Adrenal gland (tissue), 12 donors: Measurements from ENCODE around the gene SETD3. TPM values are rescaled to one million over a fixed set of nuclear protein-coding genes. Genes with fewer than 3 reads are reported as not detected.

Experiments used
- DNase-seq, 7 donors: peaks; one replicate each; pipeline ENCODE4 v3.0.0-alpha.2; 2019 to 2020
- H3K27ac ChIP-seq, 5 donors: fragments of 200-600 bp; sonication (generic) in 4 of 5; 1 replicate in 3 of 5; 2 replicates in 2 of 5; pipeline versions ENCODE4 v1.5.1 to v1.8.0; 2016 to 2020; ENCODE audit warnings: mild to moderate bottlenecking in 1 of 5
- H3K27me3 ChIP-seq: fragments of 200-600 bp; 2 replicates; pipeline ENCODE4 v1.8.0; 2021
- H3K36me3 ChIP-seq, 2 donors: fragments of 200-600 bp; replicated peaks in 1 of 2; 1 replicate in 1 of 2; 2 replicates in 1 of 2; pipeline versions ENCODE4 v1.5.1 to v1.8.0; 2018 to 2022
- H3K4me1 ChIP-seq, 2 donors: fragments of 200-600 bp; replicated peaks in 1 of 2; 1 replicate in 1 of 2; 2 replicates in 1 of 2; pipeline versions ENCODE4 v1.5.1 to v1.8.0; 2018 to 2021
- H3K4me3 ChIP-seq, 4 donors: fragments of 200-600 bp; sonication (generic) in 3 of 4; one replicate each; pipeline ENCODE4 v1.5.1; 2016 to 2018
- H3K9me3 ChIP-seq, 3 donors: fragments of 200-600 bp; sonication (generic) in 1 of 3; replicated peaks in 1 of 3; 1 replicate in 2 of 3; 2 replicates in 1 of 3; pipeline versions ENCODE4 v1.5.1 to v1.8.0; 2016 to 2021
- POLR2A ChIP-seq, 2 donors: fragments of 450-650 bp; IDR thresholded peaks; one replicate each; pipeline ENCODE4 v1.6.1; 2017; ENCODE audit warnings: antibody characterized with exemption in 2 of 2, mild to moderate bottlenecking in 2 of 2, moderate library complexity in 1 of 2
- WGBS, 4 donors: extraction: QIAGEN DNeasy Blood & Tissue Kit in 2 of 4; methylation state at CpG; one replicate each; pipeline versions ENCODE4 v1.1.5 to v1.1.7; 2013 to 2017; 5-methylcytosine and 5-hydroxymethylcytosine counted together
- intact Hi-C, 2 donors: fragments of 100-400 bp; cut with DNase I; formaldehyde crosslinking; loops; one replicate each; pipeline versions ENCODE4 v1.14.1 to v1.15.0; 2022 to 2023
- polyA plus RNA-seq, 3 donors: library from polyadenylated mRNA; stranded (reverse); fragments of 200-250 nt in 2 of 3; fragments of 350-450 nt in 1 of 3; fragmentation: Illumina TruSeq in 1 of 3; extraction: RNeasy Lipid Tissue Mini Kit (QIAGEN cat#74804) in 1 of 3; gene quantifications; one replicate each; pipeline ENCODE4 v1.2.3, GENCODE V29; 2013 to 2014
- total RNA-seq, 9 donors: library from RNA; depleted of rRNA in 4 of 9; stranded (reverse); fragments of >200 nt in 4 of 9; fragments of 120-200 nt in 1 of 9; fragmentation: NEBNext Ultra II Directional in 1 of 9; extraction: Animal tissue kit (Norgen Biotek cat#: 25700) in 1 of 9; gene quantifications; one replicate each; pipeline versions ENCODE4 v1.1.0 to v1.2.4, GENCODE V29; 2013 to 2023
- TF ChIP-seq, protein P1 (sequence below), 6 experiments: fragments of 450-650 bp in 4 of 6; fragments of 200-600 bp in 2 of 6; sonication (generic) in 1 of 6; IDR thresholded peaks; 1 replicate in 5 of 6; 2 replicates in 1 of 6; pipeline versions ENCODE4 v1.5.1 to v1.8.0; 2016 to 2021; ENCODE audit warnings: antibody characterized with exemption in 6 of 6, mild to moderate bottlenecking in 2 of 6, moderate library complexity in 1 of 6
- donor health status: healthy with polysubstance abuse.
- donor health status: Bipolar disorder and iron deficiency.
- donor health status: DM: yes; HTN: yes; CAD: no.
- donor health status: DM: no; HTN: no; CAD: no.
- donor health status: DM: no; HTN: no; CAD: no.
- donor health status: DM: yes; HTN: yes; CAD: no.

SETD3 gene
- total and polyA plus RNA-seq, 12 donors, result 23.1 to 58.6 (median 44.3) TPM

DNA sequence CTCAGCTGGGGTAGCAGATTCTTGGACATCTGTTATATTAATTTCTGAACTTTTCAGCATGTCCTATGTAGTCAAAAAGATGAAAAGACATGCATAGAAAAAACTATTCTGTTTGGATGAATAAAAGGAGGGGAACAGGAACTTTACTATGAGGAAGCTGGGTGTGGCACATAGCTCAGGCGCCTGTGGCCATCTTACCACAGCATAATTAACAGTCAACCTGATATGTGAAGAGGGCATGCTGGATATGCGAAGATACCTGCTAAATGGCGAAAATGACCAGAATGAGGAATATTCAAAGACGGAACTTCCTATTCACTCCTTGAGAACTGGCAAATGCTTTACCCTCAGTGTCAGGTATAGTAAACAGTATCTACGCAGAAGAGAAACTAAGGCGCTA is 18.4 kb downstream of the SETD3 start:
- H3K36me3 ChIP-seq, result peaks cover 0 to 43% of the 10 kb centered on the region in 2 donors
- no peak for DNase-seq
- 65 to 78% (median 76%) methylated on average over 6 of the region's 6 CpGs for WGBS, 4 donors
- no peak overlapping the region for H3K27ac ChIP-seq
- H3K27me3 ChIP-seq, result no peaks in the 10 kb centered on the region
- no peak overlapping the region for H3K4me3 ChIP-seq
- TF ChIP-seq POLR2A (IDR thresholded peaks at IDR 0.05), result no peak
- TF ChIP-seq, protein P1, sequence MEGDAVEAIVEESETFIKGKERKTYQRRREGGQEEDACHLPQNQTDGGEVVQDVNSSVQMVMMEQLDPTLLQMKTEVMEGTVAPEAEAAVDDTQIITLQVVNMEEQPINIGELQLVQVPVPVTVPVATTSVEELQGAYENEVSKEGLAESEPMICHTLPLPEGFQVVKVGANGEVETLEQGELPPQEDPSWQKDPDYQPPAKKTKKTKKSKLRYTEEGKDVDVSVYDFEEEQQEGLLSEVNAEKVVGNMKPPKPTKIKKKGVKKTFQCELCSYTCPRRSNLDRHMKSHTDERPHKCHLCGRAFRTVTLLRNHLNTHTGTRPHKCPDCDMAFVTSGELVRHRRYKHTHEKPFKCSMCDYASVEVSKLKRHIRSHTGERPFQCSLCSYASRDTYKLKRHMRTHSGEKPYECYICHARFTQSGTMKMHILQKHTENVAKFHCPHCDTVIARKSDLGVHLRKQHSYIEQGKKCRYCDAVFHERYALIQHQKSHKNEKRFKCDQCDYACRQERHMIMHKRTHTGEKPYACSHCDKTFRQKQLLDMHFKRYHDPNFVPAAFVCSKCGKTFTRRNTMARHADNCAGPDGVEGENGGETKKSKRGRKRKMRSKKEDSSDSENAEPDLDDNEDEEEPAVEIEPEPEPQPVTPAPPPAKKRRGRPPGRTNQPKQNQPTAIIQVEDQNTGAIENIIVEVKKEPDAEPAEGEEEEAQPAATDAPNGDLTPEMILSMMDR (IDR thresholded peaks at IDR 0.05), result no peak
- peaks cover 0 to 5% of the 10 kb centered on the region in 2 donors for H3K4me1 ChIP-seq
- intact Hi-C loops, result no loop called here
- H3K9me3 ChIP-seq, result no peaks in the 10 kb centered on the region

DNA sequence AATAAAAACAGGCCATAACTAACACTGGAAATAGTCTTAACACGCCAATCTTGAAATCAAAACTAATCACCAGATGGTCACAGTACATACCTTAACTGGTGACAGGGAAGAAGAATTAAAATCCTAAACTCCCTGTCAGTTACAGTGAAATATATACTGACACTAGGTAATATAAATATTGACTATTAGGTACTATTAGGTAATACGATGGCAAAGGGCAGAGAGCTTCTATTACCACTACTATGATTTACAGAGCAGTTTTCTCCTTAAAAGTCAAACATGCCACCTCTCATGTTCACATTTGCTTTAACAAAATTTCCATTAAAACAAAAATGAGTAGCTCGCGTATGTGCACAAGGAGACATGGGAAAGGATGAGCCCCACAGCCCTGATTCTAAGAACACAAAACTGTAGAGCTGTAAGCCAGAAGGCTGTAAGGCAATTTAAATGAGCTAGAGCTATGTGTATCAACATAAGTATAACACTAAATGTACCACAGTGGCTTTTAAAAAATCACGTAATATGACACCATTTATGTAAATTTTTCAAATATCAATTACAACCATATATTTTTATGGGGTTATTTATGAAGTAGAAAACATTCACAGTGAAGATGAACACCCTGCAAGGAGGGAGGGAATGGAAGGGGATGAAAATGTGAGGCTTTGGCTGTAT is 19.1 kb downstream of the SETD3 start:
- no peak for DNase-seq
- intact Hi-C loops, result no loop called here
- H3K4me1 ChIP-seq, result no peaks in the 10 kb centered on the region
- WGBS, 4 donors, result 87 to 96% (median 95%) methylated on average over 5 of the region's 5 CpGs
- H3K27me3 ChIP-seq, result no peaks in the 10 kb centered on the region
- H3K36me3 ChIP-seq, result peaks cover 0 to 48% of the 10 kb centered on the region in 2 donors
- H3K4me3 ChIP-seq, result no peak overlapping the region
- TF ChIP-seq, protein P1 (IDR thresholded peaks at IDR 0.05), result no peak
- TF ChIP-seq POLR2A (IDR thresholded peaks at IDR 0.05), result no peak
- no peak overlapping the region for H3K27ac ChIP-seq
- H3K9me3 ChIP-seq, result no peaks in the 10 kb centered on the region

DNA sequence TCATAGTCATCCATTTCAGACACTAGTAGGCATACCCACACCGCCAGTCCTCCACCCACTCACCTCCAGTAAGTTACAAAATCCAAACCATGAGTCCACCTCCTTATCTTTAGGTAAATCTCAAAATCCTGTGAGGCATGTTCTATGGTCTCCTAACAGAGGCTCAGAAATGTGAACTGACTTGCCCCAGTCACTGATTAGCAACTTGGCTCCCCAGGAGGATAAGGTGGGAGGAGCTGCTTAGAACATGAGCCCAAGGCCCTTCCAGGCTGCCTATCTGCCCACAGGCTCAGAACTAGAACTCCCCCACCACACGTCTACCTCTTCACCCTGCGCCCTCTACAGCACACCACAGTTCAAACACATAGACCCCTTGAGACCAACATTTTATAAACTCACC is 19.9 kb downstream of the SETD3 start:
- no peaks in the 10 kb centered on the region for H3K27me3 ChIP-seq
- intact Hi-C loops, result no loop called here
- TF ChIP-seq, protein P1 (IDR thresholded peaks at IDR 0.05), result no peak
- no peak for TF ChIP-seq POLR2A (IDR thresholded peaks at IDR 0.05)
- H3K4me3 ChIP-seq, result no peak overlapping the region
- H3K27ac ChIP-seq, result no peak overlapping the region
- WGBS, 4 donors, result 91 to 98% (median 93%) methylated on average over 3 of the region's 3 CpGs
- no peaks in the 10 kb centered on the region for H3K4me1 ChIP-seq
- DNase-seq, result no peak
- peaks cover 0 to 52% of the 10 kb centered on the region in 2 donors for H3K36me3 ChIP-seq
- H3K9me3 ChIP-seq, result no peaks in the 10 kb centered on the region

DNA sequence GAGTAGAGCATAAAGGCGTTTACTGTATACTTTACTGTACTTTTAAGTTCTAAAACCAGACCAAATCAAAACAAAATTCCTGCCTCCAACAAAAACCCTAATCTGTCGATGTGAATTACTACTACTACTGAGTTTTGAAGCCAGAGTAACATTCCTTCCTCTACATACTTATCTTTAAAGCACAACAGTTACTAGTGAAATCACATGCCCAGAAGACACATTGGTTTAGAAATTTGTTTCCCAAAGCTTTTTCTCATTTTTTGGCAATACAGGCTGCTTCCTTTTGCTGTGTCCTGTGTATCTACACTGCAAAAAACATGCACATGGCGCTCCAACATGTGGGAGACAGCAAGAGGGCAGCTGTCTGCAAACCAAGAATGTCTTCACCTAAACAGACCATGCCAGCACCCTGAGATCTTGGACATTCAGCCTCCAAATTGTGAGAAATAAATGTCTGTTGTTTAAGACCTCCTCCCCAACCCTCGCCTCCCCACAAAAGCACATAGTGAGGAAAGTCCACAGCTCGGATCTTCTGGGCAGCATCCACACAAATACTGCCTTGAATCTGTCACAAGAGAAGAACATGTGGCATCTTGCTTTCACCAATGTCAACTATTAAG is 21.1 kb downstream of the SETD3 start:
- no peak for TF ChIP-seq POLR2A (IDR thresholded peaks at IDR 0.05)
- TF ChIP-seq, protein P1 (IDR thresholded peaks at IDR 0.05), result no peak
- Histone ChIP-seq H3K4me3 (no peak overlapping the region), H3K27ac (no peak overlapping the region), H3K9me3 (no peaks in the 10 kb centered on the region), H3K27me3 (no peaks in the 10 kb centered on the region), H3K4me1 (no peaks in the 10 kb centered on the region), H3K36me3 (peaks cover 0 to 51% of the 10 kb centered on the region in 2 donors)
- DNase-seq, result no peak
- intact Hi-C loops, result no loop called here
- 80 to 86% (median 84%) methylated on average over 5 of the region's 5 CpGs for WGBS, 4 donors
